KMS-11 (cell line): Measurements from ENCODE around the gene LZTS3.

ENCODE experiments used
- H2AFZ ChIP-seq: fragments of 200-600 bp; sonication (generic); 2 replicates; pipeline ENCODE4 v1.6.1; 2016; ENCODE audit warnings: antibody characterized with exemption, mixed run types, low read depth
- H3K27ac ChIP-seq: fragments of 200-600 bp; sonication (generic); 2 replicates; pipeline ENCODE4 v1.6.1; 2016; ENCODE audit warnings: mild to moderate bottlenecking, mixed run types
- H3K27me3 ChIP-seq: fragments of 200-600 bp; sonication (generic); 2 replicates; pipeline ENCODE4 v1.6.1; 2017; ENCODE audit warnings: mild to moderate bottlenecking, low read depth, mixed run types, moderate library complexity; ENCODE audit not compliant: insufficient read depth
- H3K36me3 ChIP-seq: fragments of 200-600 bp; sonication (generic); 2 replicates; pipeline ENCODE4 v1.6.1; 2017; ENCODE audit warnings: mild to moderate bottlenecking, mixed run types; ENCODE audit not compliant: insufficient read depth
- H3K4me1 ChIP-seq: fragments of 200-600 bp; sonication (generic); 2 replicates; pipeline ENCODE4 v1.6.1; 2016; ENCODE audit warnings: mild to moderate bottlenecking, low read depth, mixed run types; ENCODE audit not compliant: poor library complexity, severe bottlenecking
- H3K4me2 ChIP-seq: fragments of 200-600 bp; sonication (generic); 2 replicates; pipeline ENCODE4 v1.7.0; 2016; ENCODE audit warnings: mild to moderate bottlenecking, mixed run types
- H3K4me3 ChIP-seq: fragments of 200-600 bp; sonication (generic); IDR thresholded peaks from 2 replicates; pipeline ENCODE4 v1.6.1; 2017; ENCODE audit warnings: low read depth, low read length, mixed read lengths; ENCODE audit not compliant: insufficient read depth
- H3K79me2 ChIP-seq: fragments of 200-600 bp; sonication (generic); 2 replicates; pipeline ENCODE4 v1.6.1; 2016; ENCODE audit warnings: low read depth, mixed run types; ENCODE audit not compliant: insufficient read depth
- H3K9ac ChIP-seq: fragments of 200-600 bp; sonication (generic); 2 replicates; pipeline ENCODE4 v1.6.1; 2016; ENCODE audit warnings: mild to moderate bottlenecking, mixed run types
- H4K20me1 ChIP-seq: fragments of 200-600 bp; sonication (generic); 2 replicates; pipeline ENCODE4 v1.6.1; 2016; ENCODE audit warnings: mild to moderate bottlenecking, mixed run types; ENCODE audit not compliant: insufficient read depth
- TF ChIP-seq, protein P1 (sequence below): fragments of 200-600 bp; sonication (generic); conservative IDR thresholded peaks from 2 replicates; pipeline ENCODE4 v1.6.1; 2017; ENCODE audit warnings: low read depth, mild to moderate bottlenecking, antibody characterized with exemption, low read length, moderate library complexity, mixed read lengths

LZTS3 gene

DNA sequence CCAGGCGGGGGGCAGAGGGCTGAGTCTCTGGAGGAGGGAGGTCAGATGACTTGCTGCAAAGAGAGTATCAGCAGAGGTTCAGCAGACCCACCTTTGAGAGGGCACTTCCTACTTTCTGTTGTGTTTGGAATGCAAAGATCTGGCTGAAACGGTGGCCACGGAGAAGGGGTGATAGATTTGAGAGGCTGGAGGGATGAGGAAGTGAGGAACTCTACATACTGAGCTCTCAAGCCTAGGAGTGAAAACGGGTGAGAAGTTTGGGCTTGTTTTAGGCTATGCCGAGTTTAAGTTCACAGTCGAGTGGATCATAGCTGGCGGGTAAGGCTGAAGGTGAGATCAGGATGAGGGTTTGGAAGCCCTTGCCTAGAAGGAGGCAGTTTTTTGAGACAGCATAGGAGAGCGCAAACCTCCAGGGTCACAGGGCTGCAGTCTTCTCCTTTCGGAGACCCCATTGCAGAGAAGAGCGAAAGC lies 35.5 kb upstream of the LZTS3 start:
- Histone ChIP-seq H3K27me3 (no peaks in the 10 kb centered on the region), H3K4me1 (peaks cover 3% of the 10 kb centered on the region), H3K4me3 (no peak overlapping the region), H2AFZ (peak overlapping the region; percentile 75), H3K4me2 (peak overlapping the region; percentile 82), H3K79me2 (peaks cover 21% of the 10 kb centered on the region; the same call in 1 of the 2 replicates), H3K36me3 (no peaks in the 10 kb centered on the region), H4K20me1 (no peaks in the 10 kb centered on the region), H3K9ac (peak overlapping the region; percentile 80), H3K27ac (peak overlapping the region; percentile 45)
- TF ChIP-seq, protein P1, sequence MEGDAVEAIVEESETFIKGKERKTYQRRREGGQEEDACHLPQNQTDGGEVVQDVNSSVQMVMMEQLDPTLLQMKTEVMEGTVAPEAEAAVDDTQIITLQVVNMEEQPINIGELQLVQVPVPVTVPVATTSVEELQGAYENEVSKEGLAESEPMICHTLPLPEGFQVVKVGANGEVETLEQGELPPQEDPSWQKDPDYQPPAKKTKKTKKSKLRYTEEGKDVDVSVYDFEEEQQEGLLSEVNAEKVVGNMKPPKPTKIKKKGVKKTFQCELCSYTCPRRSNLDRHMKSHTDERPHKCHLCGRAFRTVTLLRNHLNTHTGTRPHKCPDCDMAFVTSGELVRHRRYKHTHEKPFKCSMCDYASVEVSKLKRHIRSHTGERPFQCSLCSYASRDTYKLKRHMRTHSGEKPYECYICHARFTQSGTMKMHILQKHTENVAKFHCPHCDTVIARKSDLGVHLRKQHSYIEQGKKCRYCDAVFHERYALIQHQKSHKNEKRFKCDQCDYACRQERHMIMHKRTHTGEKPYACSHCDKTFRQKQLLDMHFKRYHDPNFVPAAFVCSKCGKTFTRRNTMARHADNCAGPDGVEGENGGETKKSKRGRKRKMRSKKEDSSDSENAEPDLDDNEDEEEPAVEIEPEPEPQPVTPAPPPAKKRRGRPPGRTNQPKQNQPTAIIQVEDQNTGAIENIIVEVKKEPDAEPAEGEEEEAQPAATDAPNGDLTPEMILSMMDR: no peak

DNA sequence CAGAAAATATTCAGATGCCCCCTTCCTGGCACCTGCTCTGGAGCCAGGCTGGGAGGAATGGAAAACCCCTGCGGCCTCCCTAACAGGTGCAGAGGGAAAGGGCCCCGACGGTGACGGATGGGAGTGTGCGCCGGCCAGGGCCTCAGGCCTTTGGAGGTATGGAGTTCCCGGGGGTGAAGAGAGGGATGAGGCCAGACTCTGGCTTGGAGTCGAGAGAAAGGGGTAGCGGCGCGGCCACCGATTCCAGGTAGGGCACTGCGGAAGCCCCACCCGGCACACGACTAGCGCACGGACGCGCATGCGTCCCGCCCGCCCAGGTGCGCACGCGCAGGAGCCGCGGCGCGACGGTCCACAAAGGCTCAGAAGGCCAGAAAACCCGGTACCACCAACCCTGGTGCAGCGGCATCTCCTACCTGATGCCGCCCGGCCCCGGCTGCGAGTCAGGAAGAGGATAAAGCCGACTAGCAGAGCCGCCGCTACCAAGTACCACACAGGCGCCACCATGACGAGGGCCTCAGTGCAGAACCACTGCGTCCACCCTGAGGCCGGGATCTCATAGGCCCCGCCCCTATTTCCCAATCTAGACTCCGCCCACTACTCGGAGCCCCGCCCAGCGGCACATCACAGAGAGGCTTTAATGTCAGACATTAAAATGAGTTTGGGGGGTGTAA lies 30.9 kb upstream of the LZTS3 start, which contains the start of gene DDRGK1:
Gene DDRGK1 (minus strand): TSS at position 559 of the 671 bp plus-strand sequence. CDS start 55 bp downstream, at position 504.
- H3K9ac ChIP-seq: peak within 1 kb of the TSS; percentile 78

DNA sequence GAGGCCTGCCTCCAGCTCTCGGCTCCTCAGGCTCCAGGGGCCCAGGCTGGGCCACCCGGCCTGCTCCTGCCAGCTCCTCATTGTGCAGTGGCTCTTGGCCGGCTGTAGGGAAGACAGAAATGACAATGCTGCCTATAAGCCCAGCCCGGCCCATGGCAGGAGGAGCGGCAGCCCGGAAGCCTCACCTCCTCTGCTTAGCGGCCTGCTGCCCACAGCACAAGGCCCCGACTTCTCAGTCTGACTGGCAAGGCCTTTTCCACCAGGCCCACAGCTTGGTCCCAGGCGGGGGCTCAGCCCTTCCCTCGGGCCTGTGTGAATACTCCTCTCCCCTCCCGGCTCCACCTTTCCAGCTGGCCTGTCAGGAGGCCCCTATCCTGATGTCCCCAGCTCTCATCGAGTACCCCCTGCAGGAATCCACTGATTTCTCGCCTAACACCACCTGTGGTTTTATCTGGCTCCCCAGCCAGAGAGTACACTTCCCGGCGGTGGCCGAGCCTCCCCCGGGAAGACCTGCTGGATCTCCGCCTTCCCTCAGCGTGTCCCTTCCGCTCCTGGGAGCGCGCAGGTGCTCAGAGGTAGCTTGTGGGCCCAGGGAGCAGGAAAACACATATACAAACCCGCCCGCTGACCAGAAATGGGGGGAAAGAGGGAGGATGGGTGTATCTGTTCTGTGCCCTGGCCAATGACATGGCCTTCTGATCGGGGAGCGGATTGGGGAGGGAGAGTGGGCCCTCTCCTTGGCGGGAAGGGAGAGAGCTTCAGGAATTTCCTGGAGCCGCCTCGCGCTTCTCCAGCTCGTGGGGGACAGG lies 30.2 kb upstream of the LZTS3 start:
- TF ChIP-seq, protein P1: no peak
- peak overlapping the region; percentile 63 for H3K27ac ChIP-seq
- H3K79me2 ChIP-seq: peaks cover 7% of the 10 kb centered on the region; the same call in 1 of the 2 replicates
- no peaks in the 10 kb centered on the region for H3K36me3 ChIP-seq
- H3K4me2 ChIP-seq: peak overlapping the region; percentile 83
- no peaks in the 10 kb centered on the region for H4K20me1 ChIP-seq
- H3K4me3 ChIP-seq: no peak overlapping the region
- no peaks in the 10 kb centered on the region for H3K27me3 ChIP-seq
- peaks cover 3% of the 10 kb centered on the region for H3K4me1 ChIP-seq
- H2AFZ ChIP-seq: peak overlapping the region; percentile 64
- peak overlapping the region; percentile 78 for H3K9ac ChIP-seq

More for the DNA sequence above, 30.9 kb upstream of the LZTS3 start, which contains the start of gene DDRGK1:
- no peak within 1 kb of the TSS for H3K4me3 ChIP-seq
- peak within 1 kb of the TSS; percentile 63 for H3K27ac ChIP-seq
- no peaks in the 10 kb centered on the region for H3K27me3 ChIP-seq
- H2AFZ ChIP-seq: peak within 1 kb of the TSS; percentile 64
- H4K20me1 ChIP-seq: no peaks in the 10 kb centered on the region
- no peaks in the 10 kb centered on the region for H3K36me3 ChIP-seq
- TF ChIP-seq, protein P1: no peak
- H3K4me1 ChIP-seq: peaks cover 3% of the 10 kb centered on the region
- H3K4me2 ChIP-seq: peak within 1 kb of the TSS; percentile 83
- H3K79me2 ChIP-seq: peaks cover 7% of the 10 kb centered on the region; the same call in 1 of the 2 replicates

DNA sequence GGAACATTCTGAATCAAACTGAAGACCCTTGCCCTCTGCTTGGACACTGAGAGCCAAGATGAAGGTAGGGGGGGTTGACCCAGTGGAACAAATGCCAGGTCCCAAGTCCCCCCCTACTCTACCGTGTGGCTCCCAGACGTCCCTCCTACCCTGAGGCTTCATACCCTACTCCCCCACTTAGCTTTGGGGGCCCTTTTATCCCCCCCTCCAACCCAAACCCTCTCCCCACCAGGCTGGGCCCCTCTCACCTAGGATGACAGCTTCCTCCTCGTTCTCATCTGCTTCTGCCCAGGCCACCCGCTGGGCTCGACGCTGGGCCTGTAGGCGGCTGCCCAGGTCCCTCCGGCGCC lies 29.6 kb upstream of the LZTS3 start:
- Histone ChIP-seq H4K20me1 (no peaks in the 10 kb centered on the region), H3K27me3 (no peaks in the 10 kb centered on the region), H3K36me3 (no peaks in the 10 kb centered on the region), H3K4me2 (peak overlapping the region; percentile 83), H3K9ac (no peak overlapping the region), H2AFZ (no peak overlapping the region), H3K4me3 (no peak overlapping the region), H3K79me2 (peaks cover 7% of the 10 kb centered on the region; the same call in 1 of the 2 replicates), H3K27ac (no peak overlapping the region), H3K4me1 (peaks cover 3% of the 10 kb centered on the region)
- TF ChIP-seq, protein P1: no peak
